ENCODE results near the gene CFAP73. TPM values are rescaled to one million over a fixed set of nuclear protein-coding genes. Genes with fewer than 3 reads are reported as not detected.

Gene CFAP73
- total and polyA plus RNA-seq, 10 of the 15 experiments (the other 5 are each of a cell fraction or from before 2014, with no cell fraction given): 0.18 TPM; not detected in 9

- no peak for TF ChIP-seq ZNF687 (IDR thresholded peaks at IDR 0.05)
- TF ChIP-seq ZBTB4 (CRISPR knock-in tag; IDR thresholded peaks at IDR 0.05): no peak
- TF ChIP-seq ZBTB33 (IDR thresholded peaks at IDR 0.05): no peak
- TF ChIP-seq ZBTB11 (CRISPR knock-in tag; IDR thresholded peaks at IDR 0.05): no peak
- TF ChIP-seq ZZZ3 (IDR thresholded peaks at IDR 0.05; ENCODE audit: control insufficient read depth, insufficient read length, low read depth): no peak
- no peak for TF ChIP-seq PAX5 (IDR thresholded peaks at IDR 0.05; ENCODE audit: borderline replicate concordance, low read depth, low read length)
- TF ChIP-seq LARP7 (IDR thresholded peaks at IDR 0.05): no peak
Measured at GRCh38 chr12:113101751-113102150, 47.8 kb upstream of the CFAP73 start (continued).
